Neural cell (in vitro differentiated cells): ENCODE results near the gene LMF2. TPM values are rescaled to one million over a fixed set of nuclear protein-coding genes. Genes with fewer than 3 reads are reported as not detected.

ENCODE experiments used
- H2AFZ ChIP-seq: fragments of 200-600, 300-800 bp; sonication (generic), shearing (Covaris generic); 2 replicates; pipeline ENCODE4 v1.6.0; 2014; ENCODE audit warnings: low read depth, mild to moderate bottlenecking, antibody characterized with exemption, low read length, moderate library complexity
- H3F3A ChIP-seq: fragments of 200-600 bp; shearing (Covaris generic); 2 replicates; pipeline ENCODE4 v1.6.1; 2016; ENCODE audit warnings: mild to moderate bottlenecking, moderate library complexity, mixed read lengths, antibody characterized with exemption, low read length; ENCODE audit not compliant: insufficient read depth, poor library complexity, severe bottlenecking
- H3K27ac ChIP-seq: fragments of 200-600, 300-800 bp; sonication (generic), shearing (Covaris generic); 2 replicates; pipeline ENCODE4 v1.5.1; 2014; ENCODE audit warnings: mild to moderate bottlenecking, low read length, moderate library complexity
- H3K27me3 ChIP-seq: fragments of 300-800, 200-600 bp; sonication (generic), shearing (Covaris generic); 2 replicates; pipeline ENCODE4 v1.6.0; 2014; ENCODE audit warnings: mild to moderate bottlenecking, low read depth, low read length, moderate library complexity; ENCODE audit not compliant: insufficient read depth
- H3K36me3 ChIP-seq: fragments of 300-800, 200-600 bp; sonication (generic), shearing (Covaris generic); 2 replicates; pipeline ENCODE4 v1.5.1; 2014; ENCODE audit warnings: mild to moderate bottlenecking, antibody characterized with exemption, low read length, moderate library complexity; ENCODE audit not compliant: insufficient read depth
- H3K4me2 ChIP-seq: fragments of 300-800, 200-600 bp; sonication (generic), shearing (Covaris generic); 2 replicates; pipeline ENCODE4 v1.6.0; 2014; ENCODE audit warnings: mild to moderate bottlenecking, low read length
- H3K4me3 ChIP-seq: fragments of 300-800, 200-600 bp; sonication (generic), shearing (Covaris generic); 2 replicates; pipeline ENCODE4 v1.5.1; 2014; ENCODE audit warnings: mild to moderate bottlenecking, low read length, moderate library complexity
- H3K79me2 ChIP-seq: fragments of 200-600 bp; shearing (Covaris generic); replicated peaks from 2 replicates; pipeline ENCODE4 v1.6.0; 2014; ENCODE audit warnings: mild to moderate bottlenecking, low read length, moderate library complexity; ENCODE audit not compliant: insufficient read depth
- H3K9ac ChIP-seq: fragments of 300-800, 200-600 bp; sonication (generic), shearing (Covaris generic); 2 replicates; pipeline ENCODE4 v1.6.1; 2016; ENCODE audit warnings: mild to moderate bottlenecking, low read length, mixed read lengths
- H3K9me2 ChIP-seq: fragments of 200-600 bp; shearing (Covaris generic); 2 replicates; pipeline ENCODE4 v1.6.1; 2016; ENCODE audit warnings: mild to moderate bottlenecking, low read length, mixed read lengths; ENCODE audit not compliant: insufficient read depth
- H3K9me3 ChIP-seq: fragments of 200-600, 300-800 bp; sonication (generic), shearing (Covaris generic); 2 replicates; pipeline ENCODE4 v1.6.1; 2016; ENCODE audit warnings: mild to moderate bottlenecking, mixed run types, low read length, moderate library complexity, mixed read lengths
- H4K20me1 ChIP-seq: fragments of 200-600 bp; shearing (Covaris generic); 2 replicates; pipeline ENCODE4 v1.6.1; 2016; ENCODE audit warnings: mild to moderate bottlenecking, mixed run types; ENCODE audit not compliant: insufficient read depth
- EP300 ChIP-seq: fragments of 450-650 bp; conservative IDR thresholded peaks from 2 replicates; pipeline ENCODE4 v1.6.1; 2014; ENCODE audit warnings: antibody characterized with exemption, mild to moderate bottlenecking, moderate library complexity; ENCODE audit not compliant: poor library complexity, severe bottlenecking
- EZH2 ChIP-seq: fragments of 200-600, 300-800 bp; shearing (Covaris generic), sonication (generic); IDR thresholded peaks from 2 replicates; pipeline ENCODE4 v1.6.1; 2014; ENCODE audit warnings: antibody characterized with exemption, low read length, borderline replicate concordance, mild to moderate bottlenecking; ENCODE audit not compliant: insufficient read depth, poor library complexity, severe bottlenecking
- MXI1 ChIP-seq: fragments of 450-650 bp; conservative IDR thresholded peaks from 2 replicates; pipeline ENCODE4 v1.6.1; 2014; ENCODE audit warnings: antibody characterized with exemption, mild to moderate bottlenecking; ENCODE audit not compliant: poor library complexity, severe bottlenecking
- POLR2AphosphoS5 ChIP-seq: IDR thresholded peaks from 2 replicates; pipeline ENCODE4 v1.6.1; 2012
- RAD21 ChIP-seq: fragments of 450-650 bp; conservative IDR thresholded peaks from 2 replicates; pipeline ENCODE4 v1.6.1; 2014; ENCODE audit warnings: antibody characterized with exemption, mild to moderate bottlenecking, moderate library complexity
- SMC3 ChIP-seq: fragments of 450-650 bp; conservative IDR thresholded peaks from 2 replicates; pipeline ENCODE4 v1.6.1; 2014; ENCODE audit warnings: antibody characterized with exemption, mild to moderate bottlenecking, moderate library complexity; ENCODE audit not compliant: poor library complexity
- TAF1 ChIP-seq: IDR thresholded peaks from 2 replicates; pipeline ENCODE4 v1.6.1; 2012; ENCODE audit warnings: low read depth
- polyA plus RNA-seq: library from polyadenylated mRNA; depleted of rRNA; stranded (reverse); fragments of >200 nt; gene quantifications from 2 replicates; pipeline ENCODE4 v1.2.3, GENCODE V29; 2014
- TF ChIP-seq, protein P1 (sequence below): fragments of 450-650 bp; IDR thresholded peaks from 2 replicates; pipeline ENCODE4 v1.5.1; 2014; ENCODE audit warnings: antibody characterized with exemption, mild to moderate bottlenecking, moderate library complexity; ENCODE audit not compliant: poor library complexity, severe bottlenecking
- TF ChIP-seq, protein P2 (sequence below): IDR thresholded peaks from 2 replicates; pipeline ENCODE4 v1.6.1; 2012; ENCODE audit warnings: borderline replicate concordance

Gene LMF2
- polyA plus RNA-seq, 1 donor from 2014 or later: 76.5 TPM

- Histone ChIP-seq H3K4me2 (no peak overlapping the region), H2AFZ (no peak overlapping the region), H3K9me3 (no peaks in the 10 kb centered on the region), H3K9ac (no peak overlapping the region), H3K9me2 (no peaks in the 10 kb centered on the region), H4K20me1 (no peaks in the 10 kb centered on the region), H3K36me3 (no peaks in the 10 kb centered on the region), H3K27ac (no peak overlapping the region), H3K79me2 (no peaks in the 10 kb centered on the region), H3F3A (no peaks in the 10 kb centered on the region), H3K27me3 (peaks cover 13% of the 10 kb centered on the region), H3K4me3 (no peak overlapping the region)
- TF ChIP-seq RAD21 (no peak), EZH2 (no peak), EP300 (no peak), MXI1 (no peak)
Measured at GRCh38 chr22:50546326-50547262, 39.1 kb upstream of the LMF2 start.

GRCh38 chr22:50545522-50546325 is 38.2 kb upstream of the LMF2 start, which contains the start of gene KLHDC7B:
Gene KLHDC7B, plus strand, starts transcription at chr22:50545899. Its CDS starts 345 bp downstream, at chr22:50546244.
- Histone ChIP-seq H3K27ac (no peak within 1 kb of the TSS), H3K9me3 (no peaks in the 10 kb centered on the region), H3K79me2 (no peaks in the 10 kb centered on the region), H3K36me3 (no peaks in the 10 kb centered on the region), H3F3A (no peaks in the 10 kb centered on the region), H3K27me3 (peaks cover 13% of the 10 kb centered on the region), H3K9ac (no peak within 1 kb of the TSS), H3K9me2 (no peaks in the 10 kb centered on the region), H3K4me3 (no peak within 1 kb of the TSS), H2AFZ (no peak within 1 kb of the TSS), H3K4me2 (no peak within 1 kb of the TSS), H4K20me1 (no peaks in the 10 kb centered on the region)
- TF ChIP-seq EP300 (no peak), MXI1 (no peak), TAF1 (no peak)
- TF ChIP-seq, protein P1, sequence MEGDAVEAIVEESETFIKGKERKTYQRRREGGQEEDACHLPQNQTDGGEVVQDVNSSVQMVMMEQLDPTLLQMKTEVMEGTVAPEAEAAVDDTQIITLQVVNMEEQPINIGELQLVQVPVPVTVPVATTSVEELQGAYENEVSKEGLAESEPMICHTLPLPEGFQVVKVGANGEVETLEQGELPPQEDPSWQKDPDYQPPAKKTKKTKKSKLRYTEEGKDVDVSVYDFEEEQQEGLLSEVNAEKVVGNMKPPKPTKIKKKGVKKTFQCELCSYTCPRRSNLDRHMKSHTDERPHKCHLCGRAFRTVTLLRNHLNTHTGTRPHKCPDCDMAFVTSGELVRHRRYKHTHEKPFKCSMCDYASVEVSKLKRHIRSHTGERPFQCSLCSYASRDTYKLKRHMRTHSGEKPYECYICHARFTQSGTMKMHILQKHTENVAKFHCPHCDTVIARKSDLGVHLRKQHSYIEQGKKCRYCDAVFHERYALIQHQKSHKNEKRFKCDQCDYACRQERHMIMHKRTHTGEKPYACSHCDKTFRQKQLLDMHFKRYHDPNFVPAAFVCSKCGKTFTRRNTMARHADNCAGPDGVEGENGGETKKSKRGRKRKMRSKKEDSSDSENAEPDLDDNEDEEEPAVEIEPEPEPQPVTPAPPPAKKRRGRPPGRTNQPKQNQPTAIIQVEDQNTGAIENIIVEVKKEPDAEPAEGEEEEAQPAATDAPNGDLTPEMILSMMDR: no peak

DNA sequence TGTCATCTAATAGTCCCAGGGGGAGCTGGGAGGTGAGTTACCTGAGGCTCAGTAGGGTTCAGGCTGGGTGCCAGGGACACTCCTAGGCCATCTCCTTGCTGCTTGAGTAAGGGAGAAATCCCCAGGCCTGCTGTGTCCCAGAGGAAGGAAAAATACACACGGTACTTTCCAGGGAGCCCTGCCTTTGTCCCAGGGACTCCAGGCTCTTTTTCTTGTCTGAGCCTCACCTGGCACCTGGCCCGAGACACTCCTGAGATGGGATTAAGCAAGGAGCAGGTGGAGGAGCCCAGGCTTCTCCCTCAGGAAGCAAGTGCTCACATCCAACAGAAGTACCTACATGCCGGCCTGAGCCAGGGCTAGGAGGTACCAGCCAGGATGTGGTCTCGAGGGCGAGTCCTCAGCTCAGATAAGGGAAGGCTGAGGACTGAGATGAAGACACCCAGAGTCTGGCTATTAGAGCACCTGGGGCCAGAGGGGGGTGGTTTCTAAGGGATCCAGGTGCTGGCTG is 37.3 kb upstream of the LMF2 start:
- H3K36me3 ChIP-seq: no peaks in the 10 kb centered on the region
- H3K4me2 ChIP-seq: no peak overlapping the region
- no peaks in the 10 kb centered on the region for H3K9me2 ChIP-seq
- H2AFZ ChIP-seq: no peak overlapping the region
- no peak overlapping the region for H3K27ac ChIP-seq
- no peaks in the 10 kb centered on the region for H3K79me2 ChIP-seq
- H3K9ac ChIP-seq: no peak overlapping the region
- TF ChIP-seq, protein P2, sequence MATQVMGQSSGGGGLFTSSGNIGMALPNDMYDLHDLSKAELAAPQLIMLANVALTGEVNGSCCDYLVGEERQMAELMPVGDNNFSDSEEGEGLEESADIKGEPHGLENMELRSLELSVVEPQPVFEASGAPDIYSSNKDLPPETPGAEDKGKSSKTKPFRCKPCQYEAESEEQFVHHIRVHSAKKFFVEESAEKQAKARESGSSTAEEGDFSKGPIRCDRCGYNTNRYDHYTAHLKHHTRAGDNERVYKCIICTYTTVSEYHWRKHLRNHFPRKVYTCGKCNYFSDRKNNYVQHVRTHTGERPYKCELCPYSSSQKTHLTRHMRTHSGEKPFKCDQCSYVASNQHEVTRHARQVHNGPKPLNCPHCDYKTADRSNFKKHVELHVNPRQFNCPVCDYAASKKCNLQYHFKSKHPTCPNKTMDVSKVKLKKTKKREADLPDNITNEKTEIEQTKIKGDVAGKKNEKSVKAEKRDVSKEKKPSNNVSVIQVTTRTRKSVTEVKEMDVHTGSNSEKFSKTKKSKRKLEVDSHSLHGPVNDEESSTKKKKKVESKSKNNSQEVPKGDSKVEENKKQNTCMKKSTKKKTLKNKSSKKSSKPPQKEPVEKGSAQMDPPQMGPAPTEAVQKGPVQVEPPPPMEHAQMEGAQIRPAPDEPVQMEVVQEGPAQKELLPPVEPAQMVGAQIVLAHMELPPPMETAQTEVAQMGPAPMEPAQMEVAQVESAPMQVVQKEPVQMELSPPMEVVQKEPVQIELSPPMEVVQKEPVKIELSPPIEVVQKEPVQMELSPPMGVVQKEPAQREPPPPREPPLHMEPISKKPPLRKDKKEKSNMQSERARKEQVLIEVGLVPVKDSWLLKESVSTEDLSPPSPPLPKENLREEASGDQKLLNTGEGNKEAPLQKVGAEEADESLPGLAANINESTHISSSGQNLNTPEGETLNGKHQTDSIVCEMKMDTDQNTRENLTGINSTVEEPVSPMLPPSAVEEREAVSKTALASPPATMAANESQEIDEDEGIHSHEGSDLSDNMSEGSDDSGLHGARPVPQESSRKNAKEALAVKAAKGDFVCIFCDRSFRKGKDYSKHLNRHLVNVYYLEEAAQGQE: no peak
- TF ChIP-seq TAF1: no peak
- no peak for TF ChIP-seq EP300
- TF ChIP-seq RAD21: no peak
- TF ChIP-seq MXI1: no peak
- TF ChIP-seq, protein P1: no peak
- TF ChIP-seq SMC3: no peak
- no peak for TF ChIP-seq POLR2AphosphoS5
- TF ChIP-seq EZH2: no peak
- H3K4me3 ChIP-seq: no peak overlapping the region
- H3F3A ChIP-seq: no peaks in the 10 kb centered on the region
- H3K9me3 ChIP-seq: no peaks in the 10 kb centered on the region
- H4K20me1 ChIP-seq: no peaks in the 10 kb centered on the region
- H3K27me3 ChIP-seq: peaks cover 13% of the 10 kb centered on the region
